Karpas-422 (cell line): ENCODE measurements around the gene NOD1. TPM values are rescaled to one million over a fixed set of nuclear protein-coding genes. Genes with fewer than 3 reads are reported as not detected.
"Not testable (repeated sequence)": the region's sequence is repeated elsewhere in the genome, so short reads cannot be mapped to it uniquely, and the experiment has no call there.

Experiments used
- DNase-seq: peaks from one replicate; pipeline ENCODE4 v3.0.0-alpha.2; 2015
- H2AFZ ChIP-seq: fragments of 200-600 bp; sonication (generic); 2 replicates; pipeline ENCODE4 v1.6.1; 2014; ENCODE audit warnings: antibody characterized with exemption, low read length, mixed read lengths
- H3K27ac ChIP-seq: fragments of 200-600 bp; sonication (generic); 2 replicates; pipeline ENCODE4 v1.5.1; 2014; ENCODE audit warnings: mild to moderate bottlenecking, low read length, moderate library complexity
- H3K27me3 ChIP-seq: fragments of 200-600 bp; sonication (generic); 2 replicates; pipeline ENCODE4 v1.6.1; 2014; ENCODE audit warnings: low read length, mixed read lengths
- H3K36me3 ChIP-seq: fragments of 200-600 bp; sonication (generic); 2 replicates; pipeline ENCODE4 v1.6.1; 2014; ENCODE audit warnings: low read length, mixed read lengths; ENCODE audit not compliant: insufficient read depth
- H3K4me1 ChIP-seq: fragments of 200-600 bp; sonication (generic); 2 replicates; pipeline ENCODE4 v1.6.1; 2014; ENCODE audit warnings: mild to moderate bottlenecking, low read length, mixed read lengths
- H3K4me2 ChIP-seq: fragments of 200-600 bp; sonication (generic); 2 replicates; pipeline ENCODE4 v1.6.1; 2014; ENCODE audit warnings: low read length, low read depth, mild to moderate bottlenecking; ENCODE audit not compliant: poor library complexity, severe bottlenecking
- H3K4me3 ChIP-seq: fragments of 200-600 bp; sonication (generic); 2 replicates; pipeline ENCODE4 v1.5.1; 2014; ENCODE audit warnings: mild to moderate bottlenecking, antibody characterized with exemption, low read length, mixed read lengths
- H3K79me2 ChIP-seq: fragments of 200-600 bp; sonication (generic); 2 replicates; pipeline ENCODE4 v1.6.1; 2014; ENCODE audit warnings: mild to moderate bottlenecking, low read length, mixed read lengths
- H3K9ac ChIP-seq: fragments of 200-600 bp; sonication (generic); 2 replicates; pipeline ENCODE4 v1.6.0; 2014; ENCODE audit warnings: low read length
- H3K9me2 ChIP-seq: fragments of 200-600 bp; sonication (generic), shearing (Covaris generic); replicated peaks from 2 replicates; pipeline ENCODE4 v1.6.0; 2014; ENCODE audit warnings: mild to moderate bottlenecking, low read length, moderate library complexity; ENCODE audit not compliant: insufficient read depth
- H3K9me3 ChIP-seq: fragments of 300-700, 200-600 bp; sonication (generic); 2 replicates; pipeline ENCODE4 v1.6.1; 2014; ENCODE audit warnings: low read length, mixed read lengths
- H4K20me1 ChIP-seq: fragments of 200-600 bp; sonication (generic); 2 replicates; pipeline ENCODE4 v1.6.1; 2014; ENCODE audit warnings: mild to moderate bottlenecking, antibody characterized with exemption, low read length, low read depth; ENCODE audit not compliant: insufficient read depth
- total RNA-seq: library from RNA; depleted of rRNA; stranded (reverse); fragments of >200 nt; shearing (Covaris generic); gene quantifications from 2 replicates; pipeline ENCODE4 v1.2.3, GENCODE V29; 2014; ENCODE audit warnings: low replicate concordance

Gene NOD1
- total RNA-seq, 1 experiment from 2014 or later: 4.5 TPM

DNA sequence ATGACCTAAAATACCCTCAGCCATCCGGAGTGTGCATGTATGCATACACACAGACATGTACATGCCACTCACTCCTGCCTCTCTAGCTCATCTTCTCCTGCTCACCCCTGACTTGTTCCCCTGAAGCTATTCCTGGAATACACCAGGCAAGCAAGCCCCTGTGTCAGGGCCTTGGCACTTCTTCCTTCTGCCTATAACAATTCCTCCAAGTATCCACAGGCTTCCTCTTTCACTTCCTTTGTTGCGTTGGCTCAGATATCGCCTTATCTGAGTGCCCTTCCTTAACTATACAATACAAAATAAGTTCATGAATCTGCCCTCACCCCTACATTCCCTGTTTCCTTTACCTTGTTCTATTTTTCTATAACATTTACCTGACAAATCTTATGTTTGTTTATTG is 88.8 kb downstream of the NOD1 start:
- Histone ChIP-seq H3K9ac (no peak overlapping the region), H3K9me2 (no peaks in the 10 kb centered on the region), H3K4me1 (peaks cover 3% of the 10 kb centered on the region; the same call in 1 of the 2 replicates), H4K20me1 (no peaks in the 10 kb centered on the region), H2AFZ (no peak overlapping the region), H3K79me2 (peaks cover 34% of the 10 kb centered on the region), H3K36me3 (peaks cover 14% of the 10 kb centered on the region; the same call in 1 of the 2 replicates), H3K27me3 (no peaks in the 10 kb centered on the region), H3K9me3 (no peaks in the 10 kb centered on the region), H3K4me2 (no peak overlapping the region), H3K27ac (no peak overlapping the region), H3K4me3 (no peak overlapping the region)
- no peak for DNase-seq

DNA sequence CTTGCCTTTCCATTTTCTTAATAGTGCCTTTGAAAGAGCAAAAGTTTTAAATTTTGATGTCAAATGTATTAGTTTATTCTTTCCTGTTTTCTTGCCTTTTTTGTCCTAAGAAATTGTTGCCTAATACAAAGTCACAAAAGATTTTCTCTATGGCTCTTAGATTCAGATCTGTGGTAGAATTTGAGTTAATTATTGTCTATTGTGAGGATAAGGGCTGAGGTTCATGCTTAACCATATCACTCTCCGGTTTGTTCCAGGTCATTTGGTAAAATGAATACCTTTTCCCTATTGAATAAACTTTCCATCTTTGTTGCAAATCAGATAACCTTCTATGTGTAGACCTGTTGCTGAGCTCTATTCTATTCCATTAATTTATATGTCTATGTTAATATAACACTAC is 96.0 kb downstream of the NOD1 start:
- no peak overlapping the region for H3K4me2 ChIP-seq

GRCh38 chr7:30380824-30381223 is 97.8 kb downstream of the NOD1 start:
- H4K20me1 ChIP-seq, H3K27me3 ChIP-seq, H2AFZ ChIP-seq, H3K9me2 ChIP-seq, H3K27ac ChIP-seq, DNase-seq, H3K4me2 ChIP-seq, H3K9ac ChIP-seq, H3K4me1 ChIP-seq, H3K4me3 ChIP-seq, H3K9me3 ChIP-seq: not testable (repeated sequence)
- peaks cover 41% of the 10 kb centered on the region for H3K79me2 ChIP-seq
- peaks cover 14% of the 10 kb centered on the region for H3K36me3 ChIP-seq

More for the DNA sequence above, 96.0 kb downstream of the NOD1 start:
- DNase-seq: no peak
- H3K9me2 ChIP-seq: no peaks in the 10 kb centered on the region
- no peaks in the 10 kb centered on the region for H4K20me1 ChIP-seq
- no peaks in the 10 kb centered on the region for H3K27me3 ChIP-seq
- no peaks in the 10 kb centered on the region for H3K4me1 ChIP-seq
- H3K36me3 ChIP-seq: peaks cover 14% of the 10 kb centered on the region
- H2AFZ ChIP-seq: no peak overlapping the region
- no peak overlapping the region for H3K4me3 ChIP-seq
- H3K9me3 ChIP-seq: no peaks in the 10 kb centered on the region
- no peak overlapping the region for H3K27ac ChIP-seq
- H3K79me2 ChIP-seq: peaks cover 46% of the 10 kb centered on the region
- H3K9ac ChIP-seq: no peak overlapping the region

DNA sequence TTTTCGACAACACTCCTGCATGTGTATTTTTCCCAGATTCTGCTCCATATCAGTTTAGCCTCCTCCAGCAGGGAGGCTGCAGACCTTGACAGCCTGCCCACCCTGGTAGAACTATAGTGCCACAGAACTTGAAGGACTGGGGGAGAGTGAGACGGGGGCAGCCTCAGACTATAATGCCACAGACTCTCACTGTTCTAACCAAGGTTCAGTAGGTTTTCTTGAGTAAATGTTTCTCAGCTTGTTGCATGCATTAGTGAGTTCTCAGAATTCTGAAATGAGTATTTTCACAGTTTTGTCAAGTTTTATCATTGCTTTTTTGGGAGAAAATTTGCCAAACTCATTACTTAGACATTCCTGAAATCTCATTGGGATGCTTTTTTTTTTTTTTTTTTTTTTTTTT is 98.3 kb downstream of the NOD1 start:
- no peaks in the 10 kb centered on the region for H3K27me3 ChIP-seq
- H4K20me1 ChIP-seq: no peaks in the 10 kb centered on the region
- H3K9ac ChIP-seq: no peak overlapping the region
- H3K9me3 ChIP-seq: no peaks in the 10 kb centered on the region
- no peaks in the 10 kb centered on the region for H3K4me1 ChIP-seq
- no peak overlapping the region for H3K27ac ChIP-seq
- H3K36me3 ChIP-seq: peaks cover 14% of the 10 kb centered on the region
- no peak overlapping the region for H3K4me3 ChIP-seq
- H3K9me2 ChIP-seq: no peaks in the 10 kb centered on the region
- no peak for DNase-seq
- peaks cover 37% of the 10 kb centered on the region for H3K79me2 ChIP-seq
- H3K4me2 ChIP-seq: no peak overlapping the region
- H2AFZ ChIP-seq: no peak overlapping the region

- no peaks in the 10 kb centered on the region for H3K27me3 ChIP-seq
- no peak for DNase-seq
- no peak overlapping the region for H3K9ac ChIP-seq
- no peaks in the 10 kb centered on the region for H3K9me3 ChIP-seq
- no peak overlapping the region for H3K4me2 ChIP-seq
- peaks cover 14% of the 10 kb centered on the region for H3K36me3 ChIP-seq
- no peaks in the 10 kb centered on the region for H3K4me1 ChIP-seq
- no peak overlapping the region for H3K27ac ChIP-seq
- H3K79me2 ChIP-seq: peaks cover 40% of the 10 kb centered on the region
- no peak overlapping the region for H2AFZ ChIP-seq
- H3K9me2 ChIP-seq: no peaks in the 10 kb centered on the region
- no peak overlapping the region for H3K4me3 ChIP-seq
- no peaks in the 10 kb centered on the region for H4K20me1 ChIP-seq
These were observed 98.8 kb downstream of the NOD1 start for GRCh38 chr7:30379741-30380140.

DNA sequence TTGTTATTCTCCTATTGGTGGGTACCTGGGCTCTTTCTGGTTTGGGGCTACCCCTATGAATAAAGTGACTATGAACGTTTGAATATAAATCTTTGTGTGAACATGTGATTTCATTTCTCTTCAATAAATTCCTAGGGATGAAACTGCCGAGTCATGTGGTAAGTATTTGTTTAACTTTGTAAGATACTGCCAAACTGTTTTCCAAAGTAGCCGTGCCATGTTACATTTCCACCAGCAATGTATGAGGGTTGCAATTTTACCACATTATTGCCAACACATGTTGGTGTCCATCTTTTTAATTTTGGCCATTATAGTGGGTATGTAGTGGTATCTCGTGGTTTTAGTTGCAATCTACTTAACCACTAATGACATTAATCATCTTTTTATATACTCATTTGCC is 99.5 kb downstream of the NOD1 start:
- Histone ChIP-seq H3K27me3 (no peaks in the 10 kb centered on the region), H3K9me2 (no peaks in the 10 kb centered on the region), H2AFZ (no peak overlapping the region), H3K79me2 (peaks cover 35% of the 10 kb centered on the region), H3K9ac (no peak overlapping the region), H3K36me3 (peaks cover 14% of the 10 kb centered on the region), H4K20me1 (no peaks in the 10 kb centered on the region), H3K4me1 (no peaks in the 10 kb centered on the region), H3K4me2 (no peak overlapping the region), H3K9me3 (no peaks in the 10 kb centered on the region), H3K4me3 (no peak overlapping the region), H3K27ac (no peak overlapping the region)
- DNase-seq: no peak

DNA sequence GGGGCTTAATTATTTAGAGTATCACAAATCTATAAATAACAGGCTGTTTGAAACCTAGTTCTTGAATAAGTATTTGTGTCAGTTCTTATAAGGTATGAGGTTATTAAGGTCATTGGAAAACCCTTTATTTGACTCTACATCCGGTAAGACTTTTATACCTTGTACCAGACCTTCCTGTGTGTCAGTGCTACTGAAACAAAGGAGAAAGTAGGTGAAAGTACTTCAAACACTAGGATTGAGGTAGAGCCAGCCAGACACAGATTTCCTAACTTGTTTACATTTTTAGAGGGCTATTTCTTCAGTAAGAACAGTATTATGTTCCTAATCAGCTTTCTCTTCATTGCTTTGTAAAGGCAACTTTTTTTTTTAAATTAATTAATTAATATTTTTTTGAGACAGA is 100.3 kb downstream of the NOD1 start:
- no peak overlapping the region for H2AFZ ChIP-seq
- H3K27ac ChIP-seq: no peak overlapping the region
- DNase-seq: no peak
- no peaks in the 10 kb centered on the region for H3K4me1 ChIP-seq
- H3K9ac ChIP-seq: no peak overlapping the region
- no peak overlapping the region for H3K4me3 ChIP-seq
- H3K79me2 ChIP-seq: peaks cover 26% of the 10 kb centered on the region
- H3K9me2 ChIP-seq: no peaks in the 10 kb centered on the region
- H3K36me3 ChIP-seq: peaks cover 11% of the 10 kb centered on the region
- no peaks in the 10 kb centered on the region for H4K20me1 ChIP-seq
- H3K27me3 ChIP-seq: no peaks in the 10 kb centered on the region
- no peaks in the 10 kb centered on the region for H3K9me3 ChIP-seq
- no peak overlapping the region for H3K4me2 ChIP-seq
